ENCODE results near the gene ARHGAP26.

The ARHGAP26 gene

GRCh38 chr5:143057580-143057999 lies 287.4 kb downstream of the ARHGAP26 start:
- H3K27me3 Mint-ChIP-seq: no peaks in the 10 kb centered on the region
- no peak overlapping the region for H3K4me3 Mint-ChIP-seq
- no peak for ATAC-seq (ENCODE audit: low read depth)
- H3K9me3 Mint-ChIP-seq: no peaks in the 10 kb centered on the region
- DNase-seq (ENCODE audit: low spot score in 2 of 2): no peak
- no peak overlapping the region for H3K27ac Mint-ChIP-seq
- H3K4me1 Mint-ChIP-seq: peaks cover 3% of the 10 kb centered on the region
- peaks cover 17% of the 10 kb centered on the region for H3K36me3 Mint-ChIP-seq

- DNase-seq (ENCODE audit: low spot score in 2 of 2) (no peak), ATAC-seq (ENCODE audit: low read depth) (no peak)
- H3K9me3 Mint-ChIP-seq: no peaks in the 10 kb centered on the region
- H3K4me1 Mint-ChIP-seq: peaks cover 2% of the 10 kb centered on the region
- H3K27ac Mint-ChIP-seq: no peak overlapping the region
- no peaks in the 10 kb centered on the region for H3K27me3 Mint-ChIP-seq
- peaks cover 25% of the 10 kb centered on the region for H3K36me3 Mint-ChIP-seq
- H3K4me3 Mint-ChIP-seq: no peak overlapping the region
Measured at GRCh38 chr5:143059355-143059754, 289.2 kb downstream of the ARHGAP26 start.

- DNase-seq (ENCODE audit: low spot score in 2 of 2) (no peak), ATAC-seq (ENCODE audit: low read depth) (no peak)
- H3K36me3 Mint-ChIP-seq: peaks cover 23% of the 10 kb centered on the region
- H3K9me3 Mint-ChIP-seq: no peaks in the 10 kb centered on the region
- no peak overlapping the region for H3K4me3 Mint-ChIP-seq
- no peaks in the 10 kb centered on the region for H3K27me3 Mint-ChIP-seq
- H3K4me1 Mint-ChIP-seq: no peaks in the 10 kb centered on the region
- no peak overlapping the region for H3K27ac Mint-ChIP-seq
Measured at GRCh38 chr5:143059976-143060765, 290.0 kb downstream of the ARHGAP26 start.

GRCh38 chr5:143061161-143061945 lies 291.2 kb downstream of the ARHGAP26 start:
- DNase-seq (ENCODE audit: low spot score in 2 of 2) (no peak), ATAC-seq (ENCODE audit: low read depth) (no peak)
- H3K4me3 Mint-ChIP-seq: no peak overlapping the region
- H3K9me3 Mint-ChIP-seq: no peaks in the 10 kb centered on the region
- peaks cover 20% of the 10 kb centered on the region for H3K36me3 Mint-ChIP-seq
- H3K27me3 Mint-ChIP-seq: no peaks in the 10 kb centered on the region
- peaks cover 3% of the 10 kb centered on the region for H3K4me1 Mint-ChIP-seq
- no peak overlapping the region for H3K27ac Mint-ChIP-seq

- no peak for DNase-seq (ENCODE audit: low spot score in 2 of 2)
- H3K27me3 Mint-ChIP-seq: no peaks in the 10 kb centered on the region
- peaks cover 19% of the 10 kb centered on the region for H3K36me3 Mint-ChIP-seq
- no peaks in the 10 kb centered on the region for H3K9me3 Mint-ChIP-seq
- no peak for ATAC-seq (ENCODE audit: low read depth)
- peaks cover 4% of the 10 kb centered on the region for H3K4me1 Mint-ChIP-seq
- no peak overlapping the region for H3K27ac Mint-ChIP-seq
- H3K4me3 Mint-ChIP-seq: no peak overlapping the region
Measured at GRCh38 chr5:143062379-143062778, 292.2 kb downstream of the ARHGAP26 start.

GRCh38 chr5:143063175-143063970 lies 293.2 kb downstream of the ARHGAP26 start:
- Mint-ChIP-seq H3K27ac (no peak overlapping the region), H3K27me3 (no peaks in the 10 kb centered on the region), H3K4me3 (no peak overlapping the region), H3K4me1 (peaks cover 4% of the 10 kb centered on the region), H3K36me3 (peaks cover 17% of the 10 kb centered on the region), H3K9me3 (no peaks in the 10 kb centered on the region)
- ATAC-seq (ENCODE audit: low read depth) (no peak), DNase-seq (ENCODE audit: low spot score in 2 of 2) (no peak)

GRCh38 chr5:143064218-143064641 lies 294.1 kb downstream of the ARHGAP26 start:
- DNase-seq (ENCODE audit: low spot score in 2 of 2) (no peak), ATAC-seq (ENCODE audit: low read depth) (no peak)
- Mint-ChIP-seq H3K4me1 (peaks cover 4% of the 10 kb centered on the region), H3K27me3 (no peaks in the 10 kb centered on the region), H3K27ac (no peak overlapping the region), H3K36me3 (peaks cover 21% of the 10 kb centered on the region), H3K9me3 (no peaks in the 10 kb centered on the region), H3K4me3 (no peak overlapping the region)

- Mint-ChIP-seq H3K27ac (no peak overlapping the region), H3K9me3 (no peaks in the 10 kb centered on the region), H3K4me3 (no peak overlapping the region), H3K36me3 (peaks cover 23% of the 10 kb centered on the region), H3K27me3 (no peaks in the 10 kb centered on the region), H3K4me1 (peaks cover 4% of the 10 kb centered on the region)
- ATAC-seq (ENCODE audit: low read depth) (no peak), DNase-seq (ENCODE audit: low spot score in 2 of 2) (no peak)
Measured at GRCh38 chr5:143064676-143065075, 294.5 kb downstream of the ARHGAP26 start.

GRCh38 chr5:143065185-143065965 lies 295.2 kb downstream of the ARHGAP26 start:
- no peaks in the 10 kb centered on the region for H3K9me3 Mint-ChIP-seq
- peaks cover 27% of the 10 kb centered on the region for H3K36me3 Mint-ChIP-seq
- H3K4me3 Mint-ChIP-seq: no peak overlapping the region
- DNase-seq (ENCODE audit: low spot score in 2 of 2): no peak
- no peak for ATAC-seq (ENCODE audit: low read depth)
- H3K27me3 Mint-ChIP-seq: no peaks in the 10 kb centered on the region
- peaks cover 4% of the 10 kb centered on the region for H3K4me1 Mint-ChIP-seq
- no peak overlapping the region for H3K27ac Mint-ChIP-seq

GRCh38 chr5:143065996-143066522 lies 295.9 kb downstream of the ARHGAP26 start:
- peaks cover 29% of the 10 kb centered on the region for H3K36me3 Mint-ChIP-seq
- peaks cover 4% of the 10 kb centered on the region for H3K4me1 Mint-ChIP-seq

GRCh38 chr5:143066556-143067281 lies 296.5 kb downstream of the ARHGAP26 start:
- H3K9me3 Mint-ChIP-seq: peaks cover 2% of the 10 kb centered on the region
- no peak overlapping the region for H3K27ac Mint-ChIP-seq
- peaks cover 32% of the 10 kb centered on the region for H3K36me3 Mint-ChIP-seq
- peak; percentile 42 for ATAC-seq (ENCODE audit: low read depth)
- peaks cover 4% of the 10 kb centered on the region for H3K4me1 Mint-ChIP-seq
- no peak overlapping the region for H3K4me3 Mint-ChIP-seq
- no peaks in the 10 kb centered on the region for H3K27me3 Mint-ChIP-seq
- no peak for DNase-seq (ENCODE audit: low spot score in 2 of 2)

More at GRCh38 chr5:143065996-143066522, 295.9 kb downstream of the ARHGAP26 start:
- H3K4me3 Mint-ChIP-seq: no peak overlapping the region
- DNase-seq (ENCODE audit: low spot score in 2 of 2) (no peak), ATAC-seq (ENCODE audit: low read depth) (no peak)
- H3K27me3 Mint-ChIP-seq: no peaks in the 10 kb centered on the region
- H3K27ac Mint-ChIP-seq: no peak overlapping the region
- H3K9me3 Mint-ChIP-seq: no peaks in the 10 kb centered on the region

- DNase-seq (ENCODE audit: low spot score in 2 of 2) (no peak), ATAC-seq (ENCODE audit: low read depth) (no peak)
- peaks cover 28% of the 10 kb centered on the region for H3K36me3 Mint-ChIP-seq
- no peak overlapping the region for H3K4me3 Mint-ChIP-seq
- peaks cover 4% of the 10 kb centered on the region for H3K4me1 Mint-ChIP-seq
- H3K9me3 Mint-ChIP-seq: peaks cover 5% of the 10 kb centered on the region
- no peak overlapping the region for H3K27ac Mint-ChIP-seq
- H3K27me3 Mint-ChIP-seq: no peaks in the 10 kb centered on the region
Measured at GRCh38 chr5:143068712-143069111, 298.5 kb downstream of the ARHGAP26 start.

GRCh38 chr5:143071927-143072326 lies 301.8 kb downstream of the ARHGAP26 start:
- ATAC-seq (ENCODE audit: low read depth) (no peak), DNase-seq (ENCODE audit: low spot score in 2 of 2) (no peak)
- peaks cover 5% of the 10 kb centered on the region for H3K9me3 Mint-ChIP-seq
- H3K4me1 Mint-ChIP-seq: no peaks in the 10 kb centered on the region
- H3K4me3 Mint-ChIP-seq: no peak overlapping the region
- no peaks in the 10 kb centered on the region for H3K27me3 Mint-ChIP-seq
- peaks cover 28% of the 10 kb centered on the region for H3K36me3 Mint-ChIP-seq
- no peak overlapping the region for H3K27ac Mint-ChIP-seq
